IPS DF 4.7 (cell line): Measurements from ENCODE around the gene QSER1.
A peak's percentile ranks its signal among the peaks of the same experiment; 100 is the strongest.
"Not testable (repeated sequence)": the region's sequence is repeated elsewhere in the genome, so short reads cannot be mapped to it uniquely, and the experiment has no call there.

Experiments
- DNase-seq: peaks from one replicate; pipeline ENCODE4 v3.0.0-alpha.2; 2013; ENCODE audit warnings: low spot score; ENCODE audit errors: extremely low read depth

QSER1 gene

DNA sequence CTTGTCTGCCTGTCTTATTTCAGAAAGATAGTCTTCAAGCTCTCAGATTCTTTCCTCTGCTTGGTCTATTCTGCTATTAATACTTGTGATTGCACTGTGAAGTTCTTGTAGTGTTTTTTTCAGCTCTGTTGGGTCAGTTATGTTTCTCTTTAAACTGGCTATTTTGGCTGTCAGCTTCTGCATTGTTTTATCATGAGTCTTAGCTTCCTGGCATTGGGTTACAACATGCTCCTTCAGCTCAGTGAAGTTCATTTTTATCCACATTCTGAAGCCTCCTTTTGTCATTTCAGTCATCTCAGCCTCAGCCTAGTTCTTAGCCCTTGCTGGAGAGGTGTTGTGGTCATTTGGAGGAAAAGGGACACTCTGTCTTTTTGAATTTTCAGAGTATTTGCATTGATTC, 107.6 kb downstream of the QSER1 start:
- no peak for DNase-seq

DNA sequence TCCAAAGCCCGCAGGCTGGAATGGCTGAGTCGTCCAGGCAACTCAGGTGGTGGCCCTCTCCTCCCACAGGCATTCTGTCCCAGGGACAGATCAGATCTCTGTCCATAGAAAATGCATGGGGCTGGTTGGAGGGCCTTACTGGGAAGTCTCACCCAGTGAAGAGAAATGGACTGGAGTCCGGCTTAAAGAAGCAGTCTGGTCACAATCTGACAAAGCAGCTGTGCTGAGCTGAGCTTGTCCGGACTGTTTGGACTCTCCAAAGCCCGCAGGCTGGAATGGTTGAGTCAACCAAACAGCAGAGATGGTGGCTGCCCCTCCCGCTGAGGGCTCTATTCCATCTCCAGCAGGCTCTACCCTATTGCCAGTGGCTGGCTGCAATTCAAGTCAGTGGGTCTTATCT, 108.7 kb downstream of the QSER1 start:
- no peak for DNase-seq

DNA sequence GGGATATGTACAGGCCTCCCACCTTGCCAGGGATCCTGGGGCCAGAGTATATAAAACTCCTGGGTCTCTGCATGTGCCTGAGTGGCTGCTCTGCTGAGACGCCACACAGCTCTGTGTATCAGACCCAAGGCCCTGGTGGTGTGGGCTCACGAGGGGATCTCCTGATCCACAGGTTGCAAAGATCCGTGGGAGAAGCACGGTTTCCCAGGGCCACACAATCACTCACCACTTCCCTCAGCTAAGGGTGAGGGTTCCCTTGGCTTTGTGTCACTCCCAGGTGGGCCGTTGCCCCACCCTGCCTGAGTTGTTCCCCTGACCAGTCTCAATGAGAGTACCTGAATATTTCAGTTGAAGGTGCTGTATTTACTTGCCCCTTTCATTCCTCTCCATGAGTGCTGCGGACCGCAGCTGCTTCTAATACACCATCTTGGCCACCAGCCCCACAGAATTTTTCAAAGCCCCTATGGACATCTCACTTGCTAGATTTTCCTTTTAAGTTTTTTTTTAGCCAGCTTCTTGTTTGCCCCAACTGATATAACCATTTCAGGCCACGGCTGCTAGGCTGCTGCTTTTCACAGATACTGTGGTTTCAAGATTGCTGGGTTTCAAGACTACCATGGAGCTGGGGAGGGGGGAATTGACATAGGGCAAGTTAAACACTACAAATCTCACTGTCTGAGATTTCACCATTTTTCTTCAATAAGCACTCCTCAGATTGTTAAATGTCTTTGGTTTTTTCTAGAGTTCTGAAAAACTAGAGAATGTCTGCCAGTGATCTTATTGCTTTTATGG, 109.3 kb downstream of the QSER1 start:
- DNase-seq = no peak

DNA sequence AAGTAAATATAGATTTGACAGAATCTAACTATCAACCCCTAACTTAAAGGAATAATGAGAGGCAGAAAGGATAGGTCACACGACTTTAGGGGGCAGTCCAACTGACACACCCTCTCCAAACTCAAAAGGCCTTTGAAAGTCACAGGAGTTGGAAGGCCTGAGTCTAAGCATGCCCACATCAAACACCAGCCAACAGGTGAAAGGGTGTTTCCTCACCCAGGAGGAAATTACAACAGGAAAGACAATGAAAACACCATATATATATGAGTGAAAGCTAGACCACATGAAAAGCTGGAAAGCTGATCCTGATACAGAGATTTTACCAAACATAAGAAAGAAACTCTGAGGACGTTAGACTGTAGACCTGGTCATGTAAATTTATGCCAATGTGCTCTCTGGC, 112.6 kb downstream of the QSER1 start:
- no peak for DNase-seq

DNA sequence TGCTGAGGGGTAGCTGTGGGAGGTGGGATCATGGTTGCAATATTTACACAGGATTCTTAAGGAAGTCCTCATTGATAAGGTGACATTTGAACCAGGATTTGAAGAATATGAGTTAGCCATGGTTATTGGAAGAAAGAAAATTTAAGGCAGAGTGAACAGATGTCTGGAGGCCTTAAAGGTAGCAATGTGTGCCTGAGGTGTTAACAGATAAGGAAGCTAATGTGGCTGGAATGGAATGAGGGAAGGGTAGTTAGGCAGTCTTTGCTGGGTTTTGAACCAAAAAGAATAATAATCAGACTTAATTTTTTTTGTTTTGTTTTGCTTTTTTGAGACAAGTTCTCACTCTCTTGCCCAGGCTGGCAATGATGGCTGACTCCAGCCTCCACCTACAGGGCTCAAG, 113.4 kb downstream of the QSER1 start:
- DNase-seq = no peak

DNA sequence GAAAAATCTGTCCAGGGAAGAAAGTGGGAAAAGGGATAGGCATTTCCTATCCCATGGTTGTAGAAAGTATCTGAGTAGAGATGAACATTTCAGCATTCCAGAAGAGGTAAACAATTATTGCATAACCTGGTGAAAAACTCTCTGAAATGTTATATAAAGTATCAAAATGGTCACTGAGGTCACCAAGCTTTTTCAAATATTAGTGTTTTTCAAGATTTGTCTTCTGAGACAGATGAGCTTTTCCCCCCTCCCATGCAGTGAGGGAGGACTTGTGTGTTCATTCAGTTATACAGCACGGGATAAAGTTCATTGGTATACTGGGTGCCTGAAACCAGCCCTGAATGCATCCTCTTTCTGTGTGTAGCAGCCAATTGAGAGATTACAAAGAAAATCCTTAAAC, 121.1 kb downstream of the QSER1 start:
- DNase-seq = no peak

DNA sequence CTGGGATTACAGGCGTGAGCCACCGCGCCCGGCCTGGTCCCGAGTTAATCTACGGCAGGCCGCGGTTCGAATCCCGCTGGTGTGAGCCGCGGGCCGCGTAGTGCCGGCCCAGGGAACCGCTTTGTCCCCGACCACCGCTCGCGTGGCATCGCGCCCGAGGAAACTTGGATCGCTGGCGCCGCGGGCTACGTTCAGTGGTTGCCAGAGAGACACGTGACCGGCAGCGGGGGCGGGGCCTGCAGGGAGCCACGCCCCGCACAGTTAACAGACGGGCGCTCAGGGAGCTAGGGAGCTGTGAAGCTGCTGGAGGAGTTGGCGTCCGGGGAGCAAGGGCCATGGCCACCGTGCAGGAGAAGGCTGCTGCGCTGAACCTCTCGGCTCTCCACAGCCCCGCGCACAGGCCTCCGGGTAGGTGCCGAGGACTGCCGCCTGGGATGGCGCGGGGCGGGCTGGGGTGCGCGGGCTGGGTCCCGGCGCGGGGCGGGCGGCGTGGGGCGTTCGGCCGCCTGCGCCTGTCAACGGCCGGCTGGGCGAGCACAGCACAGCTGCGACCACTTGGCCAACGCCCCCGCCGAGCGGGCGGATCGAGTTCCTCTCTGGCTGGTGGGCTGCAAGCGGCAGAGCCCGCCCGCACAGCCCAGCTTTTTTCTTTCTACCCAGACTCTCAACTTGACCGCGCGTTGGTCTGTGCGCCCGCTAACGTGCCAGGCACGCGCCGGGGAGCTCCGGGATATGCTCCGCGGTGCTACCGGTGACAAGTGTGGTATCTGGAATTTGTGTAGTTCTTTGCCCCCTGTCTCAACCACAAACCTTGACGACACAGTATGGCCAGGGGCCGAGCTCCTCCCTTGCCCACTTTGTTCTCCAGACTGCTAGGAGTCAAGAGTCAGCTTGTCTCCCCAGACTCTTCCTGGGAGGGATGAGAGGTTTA, 123.3 kb downstream of the QSER1 start, which contains the start of gene DEPDC7:
Gene DEPDC7, plus strand, starts transcription at position 258 of the 931 bp plus-strand sequence. Its CDS starts 78 bp downstream, at position 336.
- peak; percentile 81 for DNase-seq

DNA sequence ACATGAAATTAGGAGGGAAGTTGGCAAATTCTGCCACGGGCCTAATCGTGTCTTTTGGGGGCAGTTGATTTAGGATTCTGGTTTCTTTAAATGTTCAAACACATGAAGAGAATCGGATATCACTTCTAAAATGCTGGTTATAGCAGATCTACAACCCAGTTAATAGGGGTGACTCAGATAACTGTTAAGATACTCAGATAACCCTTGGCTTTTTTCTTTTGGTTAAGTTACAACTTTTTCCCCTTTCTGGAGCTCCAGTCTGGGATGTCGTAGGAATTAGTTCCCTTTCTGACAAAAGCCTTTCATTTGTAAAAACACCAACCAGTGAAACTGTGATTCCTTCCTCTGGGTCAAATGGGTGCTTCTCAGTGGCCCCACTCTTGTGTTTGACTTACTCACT, 124.0 kb downstream of the QSER1 start:
- no peak for DNase-seq

DNA sequence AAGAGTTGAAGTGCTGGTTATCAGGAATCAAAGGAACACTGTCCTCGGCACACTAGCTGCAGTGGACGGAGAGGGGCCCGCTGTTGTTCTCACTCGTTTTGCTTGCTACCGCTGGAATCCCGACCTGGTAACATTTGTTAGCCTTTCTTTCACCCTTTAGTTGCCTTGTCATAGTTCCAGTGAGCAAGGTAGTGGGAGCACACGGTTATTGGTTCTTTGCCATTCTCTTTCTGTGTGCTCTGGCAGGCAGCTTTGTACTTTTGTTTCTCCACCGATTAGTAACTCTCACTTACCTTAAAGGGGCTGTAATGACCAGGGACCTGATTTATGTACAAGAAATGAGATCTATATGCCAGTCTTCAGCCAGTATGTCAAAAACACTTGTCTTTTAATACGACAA, 124.9 kb downstream of the QSER1 start:
- DNase-seq = no peak

DNA sequence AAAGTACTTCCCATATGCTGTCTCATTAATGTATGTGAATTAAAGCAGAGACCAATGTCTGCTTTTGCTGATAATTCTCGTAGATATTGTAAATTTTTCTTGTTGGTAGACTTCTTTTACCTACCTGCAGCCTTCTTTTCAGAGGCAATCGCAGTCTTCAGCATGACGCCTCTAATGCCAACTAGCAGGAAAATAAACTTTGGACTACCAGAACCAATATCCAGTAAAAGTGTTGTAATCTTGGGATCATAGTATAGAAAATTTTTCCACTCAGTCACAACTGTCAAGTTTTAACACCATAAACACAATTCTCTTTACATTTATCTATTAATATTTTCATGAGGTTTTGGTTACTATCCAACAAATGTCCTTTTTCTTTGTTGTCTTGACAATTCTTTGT, 125.4 kb downstream of the QSER1 start:
- no peak for DNase-seq

DNA sequence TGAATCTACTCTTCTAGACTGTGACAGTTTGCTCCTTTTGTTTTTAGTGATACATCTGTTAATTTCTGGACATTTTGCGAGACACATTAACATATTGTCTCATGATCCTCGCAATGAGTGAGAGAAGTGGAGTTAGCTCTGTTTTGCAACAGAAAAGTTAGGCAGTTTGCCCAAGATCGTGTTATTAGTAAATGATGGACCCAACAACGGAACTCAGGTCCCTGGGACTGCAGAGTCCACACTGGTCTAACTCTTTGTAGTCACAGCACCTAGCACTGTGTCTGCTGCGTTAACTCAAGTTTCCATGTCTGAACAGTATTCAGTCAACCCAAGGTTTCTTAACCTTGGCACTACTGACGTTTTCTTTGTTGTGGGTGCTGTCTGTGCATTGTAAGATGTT, 126.2 kb downstream of the QSER1 start:
- DNase-seq = no peak

DNA sequence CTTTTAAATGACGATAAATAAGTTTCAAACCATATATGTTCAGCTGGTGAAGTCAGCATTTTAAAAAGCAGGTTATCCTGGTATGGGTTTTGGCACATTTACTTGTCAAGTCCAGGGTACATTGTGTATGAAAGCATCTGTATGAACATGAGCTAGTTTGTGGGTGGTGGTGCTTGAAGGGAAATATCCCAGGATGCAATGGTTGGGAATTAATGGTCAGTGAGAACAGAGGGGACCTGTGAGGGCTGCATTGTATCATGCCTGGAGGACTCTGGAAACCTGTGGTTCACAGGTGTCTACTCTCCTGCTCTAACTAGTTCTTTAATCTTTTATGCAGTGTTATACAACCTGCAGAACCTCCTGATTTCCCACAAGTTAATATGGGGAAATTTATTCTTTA, 128.9 kb downstream of the QSER1 start:
- DNase-seq = no peak

DNA sequence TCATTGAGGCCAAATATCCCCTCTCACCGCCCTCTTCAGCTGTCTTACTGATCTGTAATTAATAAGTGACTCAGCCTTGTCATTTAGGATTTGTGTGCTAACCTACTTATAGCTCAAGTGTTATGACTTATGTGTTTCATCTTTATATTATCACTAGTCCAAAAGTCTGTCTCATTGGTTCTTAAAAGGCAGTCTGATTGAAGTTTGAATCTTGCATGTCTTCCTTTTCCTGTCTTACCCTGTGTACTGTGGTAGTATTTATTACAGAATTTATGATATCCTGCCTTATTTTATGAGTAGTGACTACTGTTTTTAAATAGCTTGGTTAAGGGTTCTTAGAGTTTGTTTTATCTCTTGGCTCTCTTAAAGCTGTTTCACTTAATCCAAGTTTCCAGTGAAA, 129.3 kb downstream of the QSER1 start:
- no peak for DNase-seq

DNA sequence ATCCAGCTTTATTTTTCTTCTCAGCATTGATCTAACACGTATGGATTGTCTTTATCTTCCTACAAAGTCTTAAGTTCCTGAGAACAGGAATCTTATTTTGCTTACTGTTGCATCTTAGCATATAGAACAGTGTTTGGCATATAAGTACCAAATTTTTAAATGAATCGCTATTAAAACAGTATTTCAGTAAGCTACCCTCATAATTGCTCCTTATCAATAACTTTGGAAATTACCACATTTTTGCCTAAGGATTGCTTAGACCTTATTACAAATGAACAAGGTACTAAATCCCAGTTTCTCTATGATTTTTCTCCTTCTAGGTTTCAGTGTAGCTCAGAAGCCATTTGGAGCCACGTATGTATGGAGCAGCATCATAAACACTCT, 132.7 kb downstream of the QSER1 start:
- no peak for DNase-seq

DNA sequence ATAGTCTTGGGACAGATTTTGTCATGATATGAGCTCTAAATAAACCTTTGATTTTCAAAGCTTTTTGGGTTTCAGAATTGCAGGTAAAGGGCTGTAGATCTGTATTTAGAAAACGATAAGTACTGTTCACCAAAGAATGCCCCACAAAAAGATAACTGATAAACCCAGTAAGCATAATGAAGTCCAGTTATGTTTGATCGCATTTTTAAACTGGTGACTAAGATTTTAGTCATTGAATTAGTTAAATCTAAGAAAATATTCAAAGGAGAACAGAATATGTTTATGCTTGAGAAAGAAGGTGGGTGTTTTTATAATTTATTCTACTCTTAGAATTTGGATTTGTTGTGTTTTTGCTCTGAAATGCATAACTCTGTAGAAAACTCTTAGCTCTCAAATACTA, 134.6 kb downstream of the QSER1 start:
- no peak for DNase-seq

DNA sequence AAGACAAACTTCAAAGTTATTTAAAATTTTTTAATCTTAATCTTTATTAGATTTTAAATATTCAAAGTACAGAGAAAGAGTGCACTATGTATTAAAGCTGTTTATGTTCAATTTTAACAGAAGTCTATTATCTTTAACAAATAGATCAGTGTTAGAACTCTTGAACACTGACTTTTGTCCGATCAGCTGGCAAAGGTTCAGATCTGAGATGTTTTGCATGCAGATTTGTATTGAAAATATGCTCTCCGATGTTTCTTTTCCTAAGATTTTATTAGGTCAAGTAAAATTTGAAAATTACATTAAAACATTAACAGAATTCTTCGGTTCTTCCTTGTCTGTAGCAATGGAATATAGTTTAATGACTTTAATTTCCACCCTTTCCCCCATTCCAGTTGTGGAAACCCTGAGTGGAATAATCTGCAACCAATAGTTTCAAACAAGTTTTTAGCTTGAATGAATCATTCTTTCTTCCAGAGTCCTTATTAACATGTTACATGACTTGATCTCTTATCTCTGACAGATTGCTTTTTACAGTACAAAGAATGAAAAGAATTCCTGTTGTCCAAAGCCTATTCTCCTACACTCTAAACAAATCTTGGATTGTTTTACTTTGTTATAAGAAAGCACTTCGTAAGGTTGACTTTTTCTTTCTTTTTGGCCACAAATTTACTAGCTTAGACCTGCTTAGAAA, 135.4 kb downstream of the QSER1 start:
- DNase-seq = no peak

DNA sequence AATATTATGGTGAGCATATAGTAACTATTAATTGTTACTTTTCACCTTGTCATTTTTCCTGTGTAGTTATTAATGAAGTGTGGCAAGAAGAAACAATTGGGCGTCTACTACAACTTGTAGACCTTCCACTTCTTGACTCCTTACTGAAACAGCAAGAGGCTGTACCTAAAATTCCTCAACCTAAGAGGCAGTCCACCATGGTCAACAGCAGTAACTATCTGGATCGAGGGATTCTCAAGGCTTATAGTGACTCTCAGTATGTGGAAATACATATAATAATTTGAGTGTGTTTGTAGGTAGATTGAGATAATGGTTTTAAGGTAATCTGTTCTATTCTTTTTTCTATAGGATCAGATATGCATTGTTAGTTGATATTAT, 135.9 kb downstream of the QSER1 start:
- DNase-seq = no peak

DNA sequence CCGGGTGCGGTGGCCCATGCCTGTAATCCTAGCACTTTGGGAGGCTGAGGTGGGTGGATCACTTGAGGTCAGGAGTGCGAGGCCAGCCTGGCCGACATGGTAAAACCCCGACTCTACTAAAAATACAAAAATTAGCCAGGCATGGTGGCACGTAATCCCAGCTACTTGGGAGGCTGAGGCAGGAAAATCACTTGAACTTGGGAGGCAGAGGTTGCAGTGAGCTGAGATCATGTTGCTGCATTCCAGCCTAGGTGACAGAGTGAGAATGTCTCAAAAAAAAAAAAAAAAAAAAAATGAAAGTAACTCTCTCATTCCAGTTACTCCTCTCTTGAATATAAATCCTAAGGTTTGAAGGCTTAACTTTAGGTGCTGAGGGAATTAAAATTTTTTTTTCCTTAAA, 136.6 kb downstream of the QSER1 start:
- not testable (repeated sequence) for DNase-seq
